AG04449 (cell line): Measurements from ENCODE around the gene RAP1GAP.

Experiments
- CTCF ChIA-PET: fragments of 350-600 bp; formaldehyde crosslinking; extraction: SDS; loops from one replicate; lab custom pipeline; 2021; ENCODE audit warnings: antibody characterized with exemption; lab: Yijun Ruan, JAX
- POLR2A ChIA-PET: fragments of 400-600, 350-600 bp; formaldehyde crosslinking; extraction: SDS; loops from one replicate; lab custom pipeline; 2020; ENCODE audit warnings: antibody characterized with exemption, inconsistent platforms; lab: Yijun Ruan, JAX
- DNase-seq: peaks from one replicate; pipeline ENCODE4 v3.0.0-alpha.2; 2010; ENCODE audit warnings: low read depth, low spot score
- H3K4me3 ChIP-seq: 2 replicates; pipeline ENCODE4 v1.5.1; 2011; ENCODE audit warnings: low read depth, mild to moderate bottlenecking, control low read depth, low read length
- TF ChIP-seq, protein P1 (sequence below): IDR thresholded peaks from one replicate; pipeline ENCODE4 v1.5.1; 2011; ENCODE audit warnings: mild to moderate bottlenecking, moderate library complexity, low read length, control low read depth, inconsistent platforms; ENCODE audit not compliant: insufficient read depth; ENCODE audit errors: missing control alignments

The RAP1GAP gene

DNA sequence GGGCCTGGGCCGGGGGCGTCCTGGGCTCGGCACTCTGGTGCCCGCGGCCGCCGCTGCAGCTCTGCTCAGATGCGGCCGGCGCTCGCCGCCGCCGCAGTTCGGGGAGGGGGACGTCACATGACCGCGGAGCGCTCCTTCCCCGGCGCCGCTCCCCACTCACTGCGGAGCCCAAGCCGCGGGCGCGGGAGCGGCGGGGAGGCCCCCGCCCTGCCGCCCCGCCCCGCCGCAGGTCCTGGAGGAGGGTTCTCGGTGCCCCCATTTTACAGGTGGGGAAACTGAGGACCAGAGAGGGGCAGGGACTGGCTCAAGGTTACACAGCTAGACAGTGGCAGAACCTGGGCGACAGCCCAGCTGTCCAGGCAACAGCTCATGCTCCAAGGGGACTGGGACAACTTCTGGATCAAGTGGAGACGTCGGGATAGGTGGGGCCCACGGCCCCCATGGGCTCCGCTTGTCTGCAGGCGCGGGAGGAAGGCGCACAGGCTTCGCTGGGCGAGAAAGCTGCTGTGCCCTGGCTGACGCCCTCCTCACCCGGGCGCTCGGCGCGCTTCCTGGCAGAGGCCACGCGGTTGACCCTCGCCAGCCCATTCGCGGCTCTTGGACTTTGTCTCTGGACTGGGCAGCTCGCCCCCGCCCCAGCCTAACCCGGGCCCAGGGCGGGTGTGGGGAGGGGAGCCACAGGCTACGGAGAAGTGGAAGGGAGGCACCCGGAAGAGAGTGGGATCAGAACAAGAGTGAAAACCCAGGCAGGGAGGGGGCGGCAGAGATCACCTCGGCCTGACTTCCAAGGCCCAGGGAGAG lies at the start of gene RAP1GAP:
Gene RAP1GAP (minus strand): TSS at position 100 of the 801 bp plus-strand sequence. CDS start 49,325 bp downstream, outside the sequence.
- POLR2A ChIA-PET = no interaction called here
- DNase-seq = no peak
- peak within 1 kb of the TSS; percentile 12; the same call in 1 of the 2 replicates for H3K4me3 ChIP-seq

DNA sequence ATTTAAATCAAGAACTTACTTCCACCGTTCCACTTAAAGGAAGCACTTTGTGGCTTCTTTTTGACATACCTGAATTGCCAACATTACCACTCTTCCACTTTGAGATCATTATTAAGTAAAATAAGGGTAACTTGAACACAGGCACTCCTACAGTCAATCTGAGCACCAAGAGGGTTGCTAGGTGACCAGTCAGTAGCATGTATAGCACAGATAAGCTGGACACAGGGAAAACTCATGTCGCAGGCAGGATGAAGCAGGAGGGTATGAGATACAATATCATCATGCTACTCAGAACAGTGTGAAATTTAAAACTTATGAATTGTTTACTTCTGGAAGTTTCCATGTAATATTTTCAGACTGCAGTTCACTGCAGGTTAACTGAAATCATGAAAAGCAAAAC lies 47.0 kb upstream of the RAP1GAP start:
- no peak overlapping the region for H3K4me3 ChIP-seq
- POLR2A ChIA-PET = no interaction called here
- TF ChIP-seq, protein P1, sequence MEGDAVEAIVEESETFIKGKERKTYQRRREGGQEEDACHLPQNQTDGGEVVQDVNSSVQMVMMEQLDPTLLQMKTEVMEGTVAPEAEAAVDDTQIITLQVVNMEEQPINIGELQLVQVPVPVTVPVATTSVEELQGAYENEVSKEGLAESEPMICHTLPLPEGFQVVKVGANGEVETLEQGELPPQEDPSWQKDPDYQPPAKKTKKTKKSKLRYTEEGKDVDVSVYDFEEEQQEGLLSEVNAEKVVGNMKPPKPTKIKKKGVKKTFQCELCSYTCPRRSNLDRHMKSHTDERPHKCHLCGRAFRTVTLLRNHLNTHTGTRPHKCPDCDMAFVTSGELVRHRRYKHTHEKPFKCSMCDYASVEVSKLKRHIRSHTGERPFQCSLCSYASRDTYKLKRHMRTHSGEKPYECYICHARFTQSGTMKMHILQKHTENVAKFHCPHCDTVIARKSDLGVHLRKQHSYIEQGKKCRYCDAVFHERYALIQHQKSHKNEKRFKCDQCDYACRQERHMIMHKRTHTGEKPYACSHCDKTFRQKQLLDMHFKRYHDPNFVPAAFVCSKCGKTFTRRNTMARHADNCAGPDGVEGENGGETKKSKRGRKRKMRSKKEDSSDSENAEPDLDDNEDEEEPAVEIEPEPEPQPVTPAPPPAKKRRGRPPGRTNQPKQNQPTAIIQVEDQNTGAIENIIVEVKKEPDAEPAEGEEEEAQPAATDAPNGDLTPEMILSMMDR = no peak
- CTCF ChIA-PET = no interaction called here
- no peak for DNase-seq

More for the DNA sequence above, at the start of gene RAP1GAP:
- CTCF ChIA-PET = interaction anchor here (3.6 kb wide), 1 partner anchor 8 kb away, joined by 12 read pairs; no protein-coding TSS in a partner anchor
- TF ChIP-seq, protein P1 = no peak

DNA sequence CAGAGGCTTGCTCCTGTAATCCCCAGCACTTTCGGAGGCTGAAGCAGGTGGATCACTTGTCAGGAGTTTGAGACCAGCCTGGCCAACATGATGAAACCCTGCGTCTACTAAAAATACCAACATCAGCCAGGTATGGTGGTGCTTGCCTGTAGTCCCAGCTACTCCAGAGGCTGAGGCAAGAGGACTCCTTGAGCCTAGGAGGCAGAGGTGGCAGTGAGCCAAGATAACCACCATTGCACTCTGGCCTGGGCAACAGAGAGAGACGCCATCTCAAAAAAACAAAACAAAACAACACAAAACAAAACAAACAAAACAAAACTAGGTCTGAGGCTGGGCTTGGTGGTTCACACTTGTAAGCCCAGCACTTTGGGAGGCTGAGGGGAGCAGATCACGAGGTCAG lies 38.7 kb upstream of the RAP1GAP start:
- ChIA-PET POLR2A (interaction anchor here (1.2 kb wide), 1 partner anchor 23 kb away, joined by 3 read pairs; no protein-coding TSS in a partner anchor), CTCF (interaction anchor here (0.9 kb wide), 1 partner anchor 17 kb away, joined by 4 read pairs; no protein-coding TSS in a partner anchor)
- DNase-seq = no peak
- TF ChIP-seq, protein P1 = no peak
- no peak overlapping the region for H3K4me3 ChIP-seq

DNA sequence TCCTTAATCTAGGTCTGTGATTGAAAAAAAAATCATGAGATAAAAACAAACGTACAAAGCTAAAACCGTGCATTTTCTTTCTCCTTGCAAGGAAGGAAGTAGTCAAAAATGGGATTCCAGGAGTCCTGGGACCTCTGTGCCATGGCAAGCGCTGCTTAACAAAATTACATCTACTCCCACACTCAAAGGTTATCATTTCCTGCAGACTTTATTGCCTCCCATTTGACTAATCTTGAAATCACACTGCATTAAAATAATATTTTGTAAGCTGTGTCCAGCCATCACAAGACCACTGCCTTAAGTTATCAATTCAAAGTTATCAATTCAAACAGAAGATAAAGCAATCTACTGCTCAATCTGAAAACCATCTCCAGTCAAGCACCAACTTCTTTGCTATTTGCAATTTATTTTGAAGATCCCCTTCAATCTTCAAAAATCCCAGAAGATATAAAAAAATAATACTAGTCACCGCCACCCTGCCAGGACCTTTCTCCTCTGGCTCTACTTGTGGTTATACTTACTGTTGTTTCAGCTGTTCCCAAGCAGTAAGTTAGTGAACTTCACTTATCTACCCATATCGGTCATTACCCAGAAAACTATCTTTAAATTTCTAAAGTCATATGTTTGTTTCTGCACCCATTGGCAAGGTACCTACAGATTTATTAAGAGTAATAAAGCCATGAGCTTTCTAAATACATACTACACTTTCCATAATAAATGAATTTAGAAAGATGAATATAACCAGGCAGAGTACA lies 38.1 kb upstream of the RAP1GAP start:
- CTCF ChIA-PET = no interaction called here
- no peak for DNase-seq
- TF ChIP-seq, protein P1 = no peak
- no peak overlapping the region for H3K4me3 ChIP-seq
- POLR2A ChIA-PET = interaction anchor here (1.2 kb wide), 1 partner anchor 22 kb away, joined by 3 read pairs; no protein-coding TSS in a partner anchor

DNA sequence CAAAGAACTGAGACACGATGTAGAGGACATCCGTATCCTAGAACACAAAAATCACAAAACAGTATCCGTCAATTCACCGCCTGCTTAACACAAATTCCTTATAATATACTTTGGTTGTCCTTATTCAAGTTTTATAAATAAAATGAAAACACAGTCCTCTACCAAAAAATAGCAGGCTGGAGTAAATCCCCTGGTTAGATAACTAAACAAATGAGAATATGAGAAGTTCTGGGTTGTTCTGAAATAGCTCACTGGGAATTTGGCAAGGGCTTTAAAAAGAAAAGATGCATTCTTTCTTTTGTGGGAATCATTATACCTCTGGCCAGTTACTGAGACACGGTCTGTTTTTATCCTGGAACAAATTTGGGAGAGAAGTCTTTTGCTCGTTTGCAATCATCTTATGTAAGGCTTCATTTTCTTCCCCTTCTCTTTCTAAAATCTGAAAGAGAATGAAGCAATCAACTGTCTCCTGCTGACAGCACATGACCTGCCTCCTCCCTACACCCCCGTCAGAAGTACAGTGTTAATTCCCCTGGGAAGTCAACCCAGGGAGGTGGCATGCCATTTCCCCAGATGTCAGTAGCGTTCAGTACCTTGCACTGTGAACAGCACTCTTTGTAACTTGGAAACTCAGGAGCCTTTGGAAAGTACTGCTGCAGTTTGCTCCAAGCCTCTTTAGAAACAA lies 37.1 kb upstream of the RAP1GAP start:
- ChIA-PET CTCF (no interaction called here), POLR2A (no interaction called here)
- TF ChIP-seq, protein P1 = no peak
- DNase-seq = no peak
- H3K4me3 ChIP-seq = no peak overlapping the region
